Measurements from ENCODE around the gene FRMD5. TPM values are rescaled to one million over a fixed set of nuclear protein-coding genes. Genes with fewer than 3 reads are reported as not detected.

FRMD5 gene
- total and polyA plus RNA-seq, 7 donors: under 0.01 to 0.01 TPM; not detected in 5

GRCh38 chr15:44029940-44030568, 165.0 kb downstream of the FRMD5 start:
- Histone ChIP-seq H3K9me3 (no peaks in the 10 kb centered on the region), H3K36me3 (ENCODE audit: insufficient read depth in 1 of 2, low read depth in 1 of 2) (no peaks in the 10 kb centered on the region), H3K27ac (no peak overlapping the region), H3K4me3 (no peak overlapping the region), H3K27me3 (ENCODE audit: insufficient read depth in 3 of 3, low read length in 2 of 3) (no peaks in the 10 kb centered on the region), H3K4me1 (no peaks in the 10 kb centered on the region)
- ATAC-seq (no peak), DNase-seq (no peak)
- WGBS, 3 donors: 42 to 51% (median 47%) methylated on average over 2 of the region's 2 CpGs
- intact Hi-C loops (cut with DNase I): no loop called here
- no peak for TF ChIP-seq CTCF (IDR thresholded peaks at IDR 0.05)

GRCh38 chr15:44029003-44029402, 166.1 kb downstream of the FRMD5 start:
- ATAC-seq (no peak), DNase-seq (no peak)
- Histone ChIP-seq H3K36me3 (ENCODE audit: insufficient read depth in 1 of 2, low read depth in 1 of 2) (no peaks in the 10 kb centered on the region), H3K27me3 (ENCODE audit: insufficient read depth in 3 of 3, low read length in 2 of 3) (no peaks in the 10 kb centered on the region), H3K27ac (no peak overlapping the region), H3K4me1 (no peaks in the 10 kb centered on the region), H3K9me3 (no peaks in the 10 kb centered on the region), H3K4me3 (no peak overlapping the region)
- 42 to 51% (median 50%) methylated on average over 2 of the region's 2 CpGs for whole genome bisulfite sequencing, 3 donors
- intact Hi-C loops (cut with DNase I): no loop called here
- no peak for TF ChIP-seq CTCF (IDR thresholded peaks at IDR 0.05)

GRCh38 chr15:44028349-44028748, 166.7 kb downstream of the FRMD5 start:
- no peak for TF ChIP-seq CTCF (IDR thresholded peaks at IDR 0.05)
- ATAC-seq: no peak
- no peak overlapping the region for H3K4me3 ChIP-seq
- DNase-seq: no peak
- no peaks in the 10 kb centered on the region for H3K36me3 ChIP-seq (ENCODE audit: insufficient read depth in 1 of 2, low read depth in 1 of 2)
- WGBS, 3 donors: 58 to 75% (median 67%) methylated on average over 1 of the region's 1 CpG
- intact Hi-C loops (cut with DNase I): no loop called here
- no peak overlapping the region for H3K27ac ChIP-seq
- H3K27me3 ChIP-seq (ENCODE audit: insufficient read depth in 3 of 3, low read length in 2 of 3): no peaks in the 10 kb centered on the region
- H3K4me1 ChIP-seq: no peaks in the 10 kb centered on the region
- no peaks in the 10 kb centered on the region for H3K9me3 ChIP-seq

GRCh38 chr15:44024155-44024554, 170.9 kb downstream of the FRMD5 start:
- no peak overlapping the region for H3K4me3 ChIP-seq
- no peaks in the 10 kb centered on the region for H3K36me3 ChIP-seq (ENCODE audit: insufficient read depth in 1 of 2, low read depth in 1 of 2)
- H3K9me3 ChIP-seq: no peaks in the 10 kb centered on the region
- no peaks in the 10 kb centered on the region for H3K4me1 ChIP-seq
- peaks cover 0 to 2% (median 0%) of the 10 kb centered on the region in 3 donors for H3K27me3 ChIP-seq (ENCODE audit: insufficient read depth in 3 of 3, low read length in 2 of 3)
- no peak for TF ChIP-seq CTCF (IDR thresholded peaks at IDR 0.05)
- no peak for ATAC-seq
- no peak overlapping the region for H3K27ac ChIP-seq
- intact Hi-C loops (cut with DNase I): loop anchor here in 1 of 2 donors (5.0 kb wide), 1 partner anchor 48 kb away; no protein-coding TSS in a partner anchor
- no peak for DNase-seq
- 69 to 83% (median 72%) methylated on average over 1 of the region's 1 CpG for WGBS, 3 donors

GRCh38 chr15:44023176-44023575, 171.9 kb downstream of the FRMD5 start:
- TF ChIP-seq CTCF (IDR thresholded peaks at IDR 0.05): no peak
- intact Hi-C loops (cut with DNase I): loop anchor here in 1 of 2 donors (5.0 kb wide), 1 partner anchor 49 kb away; no protein-coding TSS in a partner anchor
- Histone ChIP-seq H3K27me3 (ENCODE audit: insufficient read depth in 3 of 3, low read length in 2 of 3) (peaks cover 0 to 2% (median 0%) of the 10 kb centered on the region in 3 donors), H3K4me3 (no peak overlapping the region), H3K36me3 (ENCODE audit: insufficient read depth in 1 of 2, low read depth in 1 of 2) (no peaks in the 10 kb centered on the region), H3K9me3 (no peaks in the 10 kb centered on the region), H3K4me1 (no peaks in the 10 kb centered on the region), H3K27ac (no peak overlapping the region)
- DNase-seq: no peak
- 82 to 83% (median 83%) methylated on average over 2 of the region's 2 CpGs for WGBS, 3 donors
- ATAC-seq: no peak

All from psoas muscle (tissue), 8 donors.